Neural cell (in vitro differentiated cells): ENCODE data around the gene DNM3. TPM values are rescaled to one million over a fixed set of nuclear protein-coding genes. Genes with fewer than 3 reads are reported as not detected.

Experiments used
- H2AFZ ChIP-seq: fragments of 200-600, 300-800 bp; sonication (generic), shearing (Covaris generic); 2 replicates; pipeline ENCODE4 v1.6.0; 2014; ENCODE audit warnings: low read depth, mild to moderate bottlenecking, antibody characterized with exemption, low read length, moderate library complexity
- H3F3A ChIP-seq: fragments of 200-600 bp; shearing (Covaris generic); 2 replicates; pipeline ENCODE4 v1.6.1; 2016; ENCODE audit warnings: mild to moderate bottlenecking, moderate library complexity, mixed read lengths, antibody characterized with exemption, low read length; ENCODE audit not compliant: insufficient read depth, poor library complexity, severe bottlenecking
- H3K27ac ChIP-seq: fragments of 200-600, 300-800 bp; sonication (generic), shearing (Covaris generic); 2 replicates; pipeline ENCODE4 v1.5.1; 2014; ENCODE audit warnings: mild to moderate bottlenecking, low read length, moderate library complexity
- H3K27me3 ChIP-seq: fragments of 300-800, 200-600 bp; sonication (generic), shearing (Covaris generic); 2 replicates; pipeline ENCODE4 v1.6.0; 2014; ENCODE audit warnings: mild to moderate bottlenecking, low read depth, low read length, moderate library complexity; ENCODE audit not compliant: insufficient read depth
- H3K36me3 ChIP-seq: fragments of 300-800, 200-600 bp; sonication (generic), shearing (Covaris generic); 2 replicates; pipeline ENCODE4 v1.5.1; 2014; ENCODE audit warnings: mild to moderate bottlenecking, antibody characterized with exemption, low read length, moderate library complexity; ENCODE audit not compliant: insufficient read depth
- H3K4me2 ChIP-seq: fragments of 300-800, 200-600 bp; sonication (generic), shearing (Covaris generic); 2 replicates; pipeline ENCODE4 v1.6.0; 2014; ENCODE audit warnings: mild to moderate bottlenecking, low read length
- H3K4me3 ChIP-seq: fragments of 300-800, 200-600 bp; sonication (generic), shearing (Covaris generic); 2 replicates; pipeline ENCODE4 v1.5.1; 2014; ENCODE audit warnings: mild to moderate bottlenecking, low read length, moderate library complexity
- H3K79me2 ChIP-seq: fragments of 200-600 bp; shearing (Covaris generic); replicated peaks from 2 replicates; pipeline ENCODE4 v1.6.0; 2014; ENCODE audit warnings: mild to moderate bottlenecking, low read length, moderate library complexity; ENCODE audit not compliant: insufficient read depth
- H3K9ac ChIP-seq: fragments of 300-800, 200-600 bp; sonication (generic), shearing (Covaris generic); 2 replicates; pipeline ENCODE4 v1.6.1; 2016; ENCODE audit warnings: mild to moderate bottlenecking, low read length, mixed read lengths
- H3K9me2 ChIP-seq: fragments of 200-600 bp; shearing (Covaris generic); 2 replicates; pipeline ENCODE4 v1.6.1; 2016; ENCODE audit warnings: mild to moderate bottlenecking, low read length, mixed read lengths; ENCODE audit not compliant: insufficient read depth
- H3K9me3 ChIP-seq: fragments of 200-600, 300-800 bp; sonication (generic), shearing (Covaris generic); 2 replicates; pipeline ENCODE4 v1.6.1; 2016; ENCODE audit warnings: mild to moderate bottlenecking, mixed run types, low read length, moderate library complexity, mixed read lengths
- H4K20me1 ChIP-seq: fragments of 200-600 bp; shearing (Covaris generic); 2 replicates; pipeline ENCODE4 v1.6.1; 2016; ENCODE audit warnings: mild to moderate bottlenecking, mixed run types; ENCODE audit not compliant: insufficient read depth
- EP300 ChIP-seq: fragments of 450-650 bp; conservative IDR thresholded peaks from 2 replicates; pipeline ENCODE4 v1.6.1; 2014; ENCODE audit warnings: antibody characterized with exemption, mild to moderate bottlenecking, moderate library complexity; ENCODE audit not compliant: poor library complexity, severe bottlenecking
- EZH2 ChIP-seq: fragments of 200-600, 300-800 bp; shearing (Covaris generic), sonication (generic); IDR thresholded peaks from 2 replicates; pipeline ENCODE4 v1.6.1; 2014; ENCODE audit warnings: antibody characterized with exemption, low read length, borderline replicate concordance, mild to moderate bottlenecking; ENCODE audit not compliant: insufficient read depth, poor library complexity, severe bottlenecking
- MXI1 ChIP-seq: fragments of 450-650 bp; conservative IDR thresholded peaks from 2 replicates; pipeline ENCODE4 v1.6.1; 2014; ENCODE audit warnings: antibody characterized with exemption, mild to moderate bottlenecking; ENCODE audit not compliant: poor library complexity, severe bottlenecking
- POLR2AphosphoS5 ChIP-seq: IDR thresholded peaks from 2 replicates; pipeline ENCODE4 v1.6.1; 2012
- RAD21 ChIP-seq: fragments of 450-650 bp; conservative IDR thresholded peaks from 2 replicates; pipeline ENCODE4 v1.6.1; 2014; ENCODE audit warnings: antibody characterized with exemption, mild to moderate bottlenecking, moderate library complexity
- SMC3 ChIP-seq: fragments of 450-650 bp; conservative IDR thresholded peaks from 2 replicates; pipeline ENCODE4 v1.6.1; 2014; ENCODE audit warnings: antibody characterized with exemption, mild to moderate bottlenecking, moderate library complexity; ENCODE audit not compliant: poor library complexity
- TAF1 ChIP-seq: IDR thresholded peaks from 2 replicates; pipeline ENCODE4 v1.6.1; 2012; ENCODE audit warnings: low read depth
- polyA plus RNA-seq: library from polyadenylated mRNA; depleted of rRNA; stranded (reverse); fragments of >200 nt; gene quantifications from 2 replicates; pipeline ENCODE4 v1.2.3, GENCODE V29; 2014
- TF ChIP-seq, protein P1 (sequence below): IDR thresholded peaks from 2 replicates; pipeline ENCODE4 v1.6.1; 2012; ENCODE audit warnings: borderline replicate concordance
- TF ChIP-seq, protein P2 (sequence below): fragments of 450-650 bp; IDR thresholded peaks from 2 replicates; pipeline ENCODE4 v1.5.1; 2014; ENCODE audit warnings: antibody characterized with exemption, mild to moderate bottlenecking, moderate library complexity; ENCODE audit not compliant: poor library complexity, severe bottlenecking

DNM3 gene
- polyA plus RNA-seq, 1 donor from 2014 or later = 37.1 TPM

DNA sequence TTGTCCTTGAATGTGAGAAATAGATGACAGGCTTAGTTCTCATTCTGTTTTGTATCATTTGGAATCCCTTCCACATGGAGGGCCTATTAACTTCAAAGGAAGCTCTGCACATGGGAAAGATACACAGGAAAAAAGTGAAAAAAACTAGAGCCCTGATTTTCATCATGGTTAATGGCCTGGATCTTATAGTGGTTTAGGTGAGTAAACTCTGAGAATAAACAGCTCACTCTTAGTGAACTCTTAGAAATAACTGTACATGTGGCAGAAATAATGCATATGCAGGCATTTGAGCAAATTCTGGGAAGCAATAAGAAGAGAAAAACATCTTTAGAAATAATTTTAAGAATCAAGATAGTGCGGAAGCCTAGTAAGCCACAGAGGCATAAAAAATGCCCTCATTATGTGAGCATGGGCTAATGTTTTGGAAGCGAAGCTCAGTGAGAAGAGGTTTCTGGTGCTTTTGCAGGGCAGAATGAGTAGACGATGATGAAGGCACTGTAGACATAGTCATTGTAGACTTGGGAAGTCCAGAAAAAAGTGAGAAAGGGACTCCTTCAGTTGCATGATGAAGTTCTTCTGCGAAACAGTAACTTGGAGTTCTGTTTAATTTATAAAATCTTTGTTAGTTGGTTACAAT is 279.9 kb downstream of the DNM3 start:
- Histone ChIP-seq H3K4me3 (no peak overlapping the region), H3K9me2 (no peaks in the 10 kb centered on the region), H3K79me2 (no peaks in the 10 kb centered on the region), H4K20me1 (no peaks in the 10 kb centered on the region), H3K27ac (no peak overlapping the region), H3K9ac (no peak overlapping the region), H3K36me3 (no peaks in the 10 kb centered on the region), H2AFZ (no peak overlapping the region), H3K4me2 (no peak overlapping the region), H3F3A (no peaks in the 10 kb centered on the region), H3K9me3 (no peaks in the 10 kb centered on the region), H3K27me3 (no peaks in the 10 kb centered on the region)
- TF ChIP-seq SMC3 (no peak), RAD21 (no peak), EZH2 (no peak), EP300 (no peak), MXI1 (no peak), TAF1 (no peak), POLR2AphosphoS5 (no peak)
- TF ChIP-seq, protein P1, sequence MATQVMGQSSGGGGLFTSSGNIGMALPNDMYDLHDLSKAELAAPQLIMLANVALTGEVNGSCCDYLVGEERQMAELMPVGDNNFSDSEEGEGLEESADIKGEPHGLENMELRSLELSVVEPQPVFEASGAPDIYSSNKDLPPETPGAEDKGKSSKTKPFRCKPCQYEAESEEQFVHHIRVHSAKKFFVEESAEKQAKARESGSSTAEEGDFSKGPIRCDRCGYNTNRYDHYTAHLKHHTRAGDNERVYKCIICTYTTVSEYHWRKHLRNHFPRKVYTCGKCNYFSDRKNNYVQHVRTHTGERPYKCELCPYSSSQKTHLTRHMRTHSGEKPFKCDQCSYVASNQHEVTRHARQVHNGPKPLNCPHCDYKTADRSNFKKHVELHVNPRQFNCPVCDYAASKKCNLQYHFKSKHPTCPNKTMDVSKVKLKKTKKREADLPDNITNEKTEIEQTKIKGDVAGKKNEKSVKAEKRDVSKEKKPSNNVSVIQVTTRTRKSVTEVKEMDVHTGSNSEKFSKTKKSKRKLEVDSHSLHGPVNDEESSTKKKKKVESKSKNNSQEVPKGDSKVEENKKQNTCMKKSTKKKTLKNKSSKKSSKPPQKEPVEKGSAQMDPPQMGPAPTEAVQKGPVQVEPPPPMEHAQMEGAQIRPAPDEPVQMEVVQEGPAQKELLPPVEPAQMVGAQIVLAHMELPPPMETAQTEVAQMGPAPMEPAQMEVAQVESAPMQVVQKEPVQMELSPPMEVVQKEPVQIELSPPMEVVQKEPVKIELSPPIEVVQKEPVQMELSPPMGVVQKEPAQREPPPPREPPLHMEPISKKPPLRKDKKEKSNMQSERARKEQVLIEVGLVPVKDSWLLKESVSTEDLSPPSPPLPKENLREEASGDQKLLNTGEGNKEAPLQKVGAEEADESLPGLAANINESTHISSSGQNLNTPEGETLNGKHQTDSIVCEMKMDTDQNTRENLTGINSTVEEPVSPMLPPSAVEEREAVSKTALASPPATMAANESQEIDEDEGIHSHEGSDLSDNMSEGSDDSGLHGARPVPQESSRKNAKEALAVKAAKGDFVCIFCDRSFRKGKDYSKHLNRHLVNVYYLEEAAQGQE = no peak
- TF ChIP-seq, protein P2, sequence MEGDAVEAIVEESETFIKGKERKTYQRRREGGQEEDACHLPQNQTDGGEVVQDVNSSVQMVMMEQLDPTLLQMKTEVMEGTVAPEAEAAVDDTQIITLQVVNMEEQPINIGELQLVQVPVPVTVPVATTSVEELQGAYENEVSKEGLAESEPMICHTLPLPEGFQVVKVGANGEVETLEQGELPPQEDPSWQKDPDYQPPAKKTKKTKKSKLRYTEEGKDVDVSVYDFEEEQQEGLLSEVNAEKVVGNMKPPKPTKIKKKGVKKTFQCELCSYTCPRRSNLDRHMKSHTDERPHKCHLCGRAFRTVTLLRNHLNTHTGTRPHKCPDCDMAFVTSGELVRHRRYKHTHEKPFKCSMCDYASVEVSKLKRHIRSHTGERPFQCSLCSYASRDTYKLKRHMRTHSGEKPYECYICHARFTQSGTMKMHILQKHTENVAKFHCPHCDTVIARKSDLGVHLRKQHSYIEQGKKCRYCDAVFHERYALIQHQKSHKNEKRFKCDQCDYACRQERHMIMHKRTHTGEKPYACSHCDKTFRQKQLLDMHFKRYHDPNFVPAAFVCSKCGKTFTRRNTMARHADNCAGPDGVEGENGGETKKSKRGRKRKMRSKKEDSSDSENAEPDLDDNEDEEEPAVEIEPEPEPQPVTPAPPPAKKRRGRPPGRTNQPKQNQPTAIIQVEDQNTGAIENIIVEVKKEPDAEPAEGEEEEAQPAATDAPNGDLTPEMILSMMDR = no peak

DNA sequence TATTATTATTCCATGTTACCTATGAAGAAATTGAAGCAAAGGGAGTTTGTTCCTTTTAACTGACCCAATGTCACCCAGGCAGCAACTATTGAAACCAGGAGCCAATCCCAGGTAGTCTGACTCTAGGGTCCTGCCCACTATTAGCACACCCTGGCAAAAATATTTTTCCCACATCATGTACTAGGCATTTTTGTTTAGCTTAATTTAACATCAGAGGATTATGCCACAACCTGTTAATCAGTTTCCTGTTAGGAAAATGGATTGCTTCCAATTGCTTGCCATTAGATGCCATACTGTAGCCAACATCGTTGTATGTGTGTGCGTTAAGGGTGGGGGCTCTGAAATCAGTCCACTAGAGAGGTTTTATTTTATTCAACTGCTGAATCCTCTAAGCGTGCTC is 281.1 kb downstream of the DNM3 start:
- H3K27ac ChIP-seq = no peak overlapping the region

More for the DNA sequence above, 281.1 kb downstream of the DNM3 start:
- H3F3A ChIP-seq = no peaks in the 10 kb centered on the region
- no peak overlapping the region for H2AFZ ChIP-seq
- H3K4me3 ChIP-seq = no peak overlapping the region
- no peaks in the 10 kb centered on the region for H3K79me2 ChIP-seq
- H3K27me3 ChIP-seq = no peaks in the 10 kb centered on the region
- H3K9ac ChIP-seq = no peak overlapping the region
- TF ChIP-seq EP300 (no peak), SMC3 (no peak), POLR2AphosphoS5 (no peak), RAD21 (no peak), EZH2 (no peak), MXI1 (no peak), TAF1 (no peak)
- TF ChIP-seq, protein P2 = no peak
- TF ChIP-seq, protein P1 = no peak
- H3K9me2 ChIP-seq = no peaks in the 10 kb centered on the region
- H3K4me2 ChIP-seq = no peak overlapping the region
- no peaks in the 10 kb centered on the region for H3K36me3 ChIP-seq
- H3K9me3 ChIP-seq = no peaks in the 10 kb centered on the region
- H4K20me1 ChIP-seq = no peaks in the 10 kb centered on the region
